Dedifferentiated amniotic fluid mesenchymal stem cell (primary cell): ENCODE measurements around the gene CEACAM4.
A peak's percentile ranks its signal among the peaks of the same experiment; 100 is the strongest.

Experiments used
- DNase-seq: peaks from one replicate; pipeline ENCODE4 v3.0.0-alpha.2; 2016; ENCODE audit errors: extremely low spot score

The CEACAM4 gene

DNA sequence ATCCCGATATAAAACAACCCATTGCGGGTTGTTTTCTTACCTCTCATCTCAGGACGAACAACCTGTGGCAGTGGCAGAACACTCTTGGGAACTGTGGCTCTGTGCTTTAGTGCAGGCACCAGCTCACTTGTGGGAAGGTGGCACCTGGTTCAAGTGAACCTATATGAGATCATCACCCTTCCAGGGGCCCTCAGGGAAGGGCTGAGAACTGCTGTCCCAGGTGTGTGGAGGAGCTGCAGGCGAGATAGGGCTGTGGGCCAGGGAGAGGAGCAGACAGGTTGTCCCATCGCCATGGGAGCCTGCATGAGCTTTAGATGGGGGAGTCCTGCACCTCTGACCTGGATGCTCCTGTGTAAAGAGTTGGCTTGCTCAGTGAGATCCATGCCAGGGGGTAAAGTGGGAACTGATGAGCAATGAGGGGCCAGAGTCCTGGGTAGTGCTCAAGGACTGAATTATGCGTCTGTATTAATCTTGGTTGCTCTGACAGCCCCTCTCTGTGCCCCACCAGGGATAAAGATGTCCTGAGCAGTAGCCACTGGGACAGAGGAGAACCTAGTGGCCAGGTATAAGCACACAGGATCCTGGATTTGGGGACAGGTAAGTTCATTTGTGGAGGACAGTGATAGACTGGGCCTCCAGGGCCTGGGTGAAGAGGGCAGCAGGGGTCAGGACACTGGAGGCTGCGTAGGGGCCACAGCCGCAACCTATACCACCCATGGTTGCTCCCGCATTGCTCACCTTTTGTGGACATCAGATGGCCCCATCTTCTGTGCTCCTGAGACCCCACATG, 8.7 kb downstream of the CEACAM4 start:
- no peak for DNase-seq

DNA sequence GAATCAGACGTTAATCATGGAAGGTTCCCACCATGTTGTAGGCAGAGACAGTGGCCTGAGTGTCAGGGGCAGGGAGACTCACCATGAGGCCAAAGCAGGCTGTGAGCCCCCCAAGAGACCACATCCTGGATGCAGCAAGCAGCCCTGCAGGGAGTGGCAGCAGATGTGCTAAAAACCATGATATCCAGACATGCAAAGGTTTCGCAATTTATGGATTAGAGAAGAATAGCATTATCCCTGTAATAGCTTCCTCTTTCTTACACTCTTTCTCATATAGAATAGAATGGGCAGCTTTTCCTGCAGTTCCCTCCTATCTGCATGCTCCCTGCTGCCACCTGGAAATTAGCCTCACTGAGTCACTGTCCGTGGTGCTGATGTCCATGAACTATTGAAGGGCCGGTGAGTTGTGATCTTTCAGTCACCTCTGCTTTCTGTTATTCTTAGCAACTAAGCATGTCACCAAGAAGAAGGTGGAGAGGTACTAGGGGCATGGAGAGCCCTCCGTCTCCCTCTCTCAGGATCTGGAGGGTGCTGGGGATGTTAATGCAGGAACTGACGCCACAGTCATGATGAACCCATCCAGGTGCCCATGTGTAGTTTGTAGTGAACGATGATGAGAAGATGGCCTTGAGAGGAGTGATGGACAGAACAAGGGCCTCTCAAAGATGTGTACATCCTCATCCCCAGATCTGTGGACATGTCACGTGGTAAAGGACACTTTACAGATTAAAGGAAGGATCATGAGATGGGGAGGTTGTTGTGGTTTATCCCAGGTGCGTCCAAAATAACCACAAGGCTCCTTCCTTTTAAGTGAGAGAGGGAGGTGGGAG, 9.9 kb downstream of the CEACAM4 start:
- no peak for DNase-seq

DNA sequence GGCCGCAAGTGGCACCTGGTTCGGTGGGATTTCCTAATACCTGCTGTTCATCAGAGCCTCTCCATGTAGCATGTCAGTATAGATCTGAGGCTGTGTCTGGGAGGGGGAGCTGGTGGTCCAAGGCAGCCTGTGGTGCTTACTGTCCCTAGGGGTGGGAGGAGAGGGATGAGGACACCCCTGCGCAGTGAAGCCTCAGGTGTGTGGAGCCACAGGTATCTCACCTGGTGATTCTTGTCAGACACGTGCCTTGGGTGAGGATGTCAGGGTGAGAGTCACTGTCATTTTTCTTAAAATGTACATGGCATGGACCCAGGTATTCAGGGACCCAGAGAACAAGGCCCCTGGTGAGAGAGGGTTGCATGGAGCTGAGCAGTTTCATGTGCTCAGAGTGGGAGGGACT, 11.7 kb downstream of the CEACAM4 start:
- no peak for DNase-seq

DNA sequence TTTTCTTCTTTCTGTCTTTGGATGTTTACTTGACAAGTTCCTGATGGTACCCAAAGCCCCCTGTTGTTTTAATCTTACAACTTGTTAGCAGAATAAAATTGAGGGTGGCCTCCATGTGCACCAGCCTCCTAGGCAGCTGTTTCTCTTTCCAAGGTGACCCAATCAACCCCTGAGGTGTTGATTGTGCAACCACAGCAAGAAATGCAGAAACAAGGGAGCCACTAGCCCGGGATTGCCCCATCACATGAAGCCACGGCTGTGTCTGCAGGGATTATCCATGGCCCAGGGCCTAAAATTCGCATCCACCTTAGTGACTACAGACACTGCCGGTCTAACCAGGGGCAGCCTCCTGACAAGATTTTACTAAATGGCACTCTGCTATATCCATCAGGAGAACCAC, 14.4 kb downstream of the CEACAM4 start:
- DNase-seq = no peak

DNA sequence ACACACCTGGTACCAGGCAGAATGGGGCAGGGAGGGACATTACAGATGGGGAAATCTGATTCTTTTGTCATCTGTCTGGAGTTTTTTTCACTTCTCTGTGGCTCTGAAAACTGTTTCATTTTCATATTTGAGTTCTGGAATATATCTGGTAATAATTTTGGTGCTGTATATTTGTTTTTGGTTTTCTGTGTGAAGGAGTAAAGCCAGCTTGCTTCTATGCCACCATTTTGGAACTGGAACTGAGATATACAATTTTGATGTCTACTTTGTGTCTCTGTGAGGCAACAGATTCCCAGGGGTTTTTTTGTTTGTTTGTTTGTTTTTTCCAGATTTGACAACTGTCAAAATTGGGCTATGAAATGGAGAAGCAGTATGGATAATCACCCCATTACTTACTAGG, 16.1 kb downstream of the CEACAM4 start:
- DNase-seq = no peak

DNA sequence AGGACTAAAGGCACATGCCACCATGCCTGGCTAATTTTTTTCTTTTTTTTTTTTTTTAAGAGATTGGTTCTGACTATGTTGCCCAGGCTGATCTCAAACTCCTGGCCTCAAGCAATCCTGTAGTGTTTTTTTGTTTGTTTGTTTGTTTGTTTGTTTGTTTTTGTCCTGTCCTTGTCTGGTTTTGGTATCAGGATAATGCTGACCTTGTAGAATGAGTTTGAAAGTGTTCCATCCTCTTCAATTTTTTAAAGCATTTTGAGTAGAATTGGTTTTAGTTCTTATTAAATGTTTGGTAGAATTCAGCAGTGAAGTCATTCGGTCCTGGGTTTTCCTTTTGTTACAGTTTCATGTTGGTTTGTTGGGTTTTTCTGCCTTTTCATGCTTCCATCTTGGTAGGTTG, 19.2 kb downstream of the CEACAM4 start:
- no peak for DNase-seq

DNA sequence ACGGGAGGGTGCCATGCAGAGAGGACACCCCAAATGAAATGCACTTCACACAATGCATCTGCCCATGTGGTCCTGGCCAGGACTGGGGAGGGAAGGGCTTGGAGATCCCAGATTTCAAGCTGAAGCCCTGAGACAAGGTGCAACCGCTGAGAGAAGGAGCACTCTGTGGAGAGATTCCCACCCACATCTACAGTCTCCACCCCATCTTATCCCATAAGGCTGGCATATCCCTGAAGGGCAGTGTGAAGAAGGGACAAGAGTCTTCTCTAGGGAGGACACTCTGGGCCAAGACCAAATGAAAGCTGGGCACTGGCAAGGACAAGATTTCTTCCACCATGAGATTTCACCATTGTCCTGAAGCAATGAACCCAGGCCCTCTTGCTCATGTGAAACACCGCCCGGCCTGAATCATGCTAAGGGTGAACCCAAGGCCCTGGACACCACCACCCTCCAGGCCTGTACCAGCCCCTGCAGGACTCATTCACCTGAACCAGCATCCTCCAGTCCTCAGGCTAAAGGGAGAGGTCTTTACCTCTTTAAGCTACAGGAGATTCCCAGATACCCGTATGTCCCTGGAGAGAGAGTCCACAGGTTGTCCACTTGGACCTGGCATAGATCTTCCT, 20.5 kb downstream of the CEACAM4 start:
- DNase-seq = no peak

DNA sequence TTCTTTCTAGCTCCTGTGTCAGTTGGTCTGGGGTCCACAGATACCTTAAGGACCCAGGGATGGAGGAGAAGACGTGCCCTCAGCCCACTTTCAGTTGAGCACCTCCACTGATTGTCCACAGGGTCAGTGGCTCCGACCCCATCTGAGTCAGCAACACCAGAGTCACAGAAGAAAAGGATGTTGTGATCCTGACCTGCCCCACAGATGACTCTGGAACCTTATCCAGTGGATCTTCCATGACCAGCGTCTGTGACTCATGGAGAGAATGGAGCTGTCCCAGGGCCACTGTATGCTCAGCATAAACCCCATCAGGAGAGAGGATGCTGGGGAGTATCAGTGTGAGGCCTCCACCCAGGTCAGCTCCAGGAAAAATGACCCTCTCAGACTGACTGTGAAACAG, 22.0 kb downstream of the CEACAM4 start:
- no peak for DNase-seq

DNA sequence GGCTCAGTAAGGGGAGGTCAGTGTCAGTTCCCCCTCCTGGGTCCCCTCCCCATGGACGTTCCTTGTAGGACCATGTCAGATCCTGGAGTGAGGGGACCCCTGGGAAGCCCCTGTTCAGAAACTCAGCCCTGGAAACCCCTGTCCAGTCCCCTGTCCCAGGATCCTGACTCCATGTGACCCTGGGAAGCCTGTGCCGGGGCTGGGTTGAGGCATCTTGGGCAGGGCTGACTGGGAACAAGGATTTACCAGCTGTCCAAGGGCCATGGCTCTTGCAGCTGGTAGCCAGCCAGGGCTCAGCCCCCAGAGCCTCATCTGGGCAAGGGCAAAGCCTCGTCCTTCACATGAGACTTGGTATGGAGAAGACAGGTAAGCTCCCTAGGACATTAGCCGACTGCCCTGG, 25.1 kb downstream of the CEACAM4 start:
- no peak for DNase-seq

DNA sequence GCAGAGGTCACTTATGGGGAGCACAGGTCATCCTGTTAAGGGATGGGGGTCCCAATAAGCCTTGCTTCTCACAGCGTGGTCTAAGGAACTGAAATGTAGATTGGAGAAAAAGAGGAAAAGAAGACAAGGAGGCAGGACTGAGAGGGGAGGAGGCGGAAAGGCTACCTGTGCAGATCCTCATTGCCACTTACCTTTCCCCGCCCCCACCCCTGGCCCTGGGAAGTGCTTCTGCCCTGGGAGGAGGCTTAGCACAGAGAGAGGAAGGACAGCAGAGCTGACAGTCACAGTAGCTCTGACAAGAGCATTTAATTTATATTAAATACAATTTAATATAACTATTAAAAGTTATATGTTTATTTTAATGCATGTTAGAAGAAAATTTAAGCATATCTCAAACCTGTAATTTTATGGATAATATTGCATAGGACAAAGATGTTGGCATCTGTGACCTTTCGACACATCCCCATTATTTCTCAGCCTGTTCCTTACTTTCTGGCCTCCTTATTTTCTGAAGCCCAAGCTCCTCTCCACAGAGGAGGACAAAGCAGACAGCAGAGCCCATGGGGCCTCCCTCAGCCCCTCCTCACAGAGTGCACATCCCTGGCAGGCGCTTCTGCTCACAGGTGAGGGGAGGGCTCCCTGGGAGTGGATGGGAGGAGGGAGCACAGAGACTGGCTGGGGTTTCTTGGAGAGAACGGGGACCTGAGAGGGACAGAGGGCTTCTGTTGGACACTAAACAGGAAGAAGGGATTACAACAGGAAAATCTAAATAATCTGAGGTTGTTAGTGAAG, 27.5 kb downstream of the CEACAM4 start:
- DNase-seq = no peak

DNA sequence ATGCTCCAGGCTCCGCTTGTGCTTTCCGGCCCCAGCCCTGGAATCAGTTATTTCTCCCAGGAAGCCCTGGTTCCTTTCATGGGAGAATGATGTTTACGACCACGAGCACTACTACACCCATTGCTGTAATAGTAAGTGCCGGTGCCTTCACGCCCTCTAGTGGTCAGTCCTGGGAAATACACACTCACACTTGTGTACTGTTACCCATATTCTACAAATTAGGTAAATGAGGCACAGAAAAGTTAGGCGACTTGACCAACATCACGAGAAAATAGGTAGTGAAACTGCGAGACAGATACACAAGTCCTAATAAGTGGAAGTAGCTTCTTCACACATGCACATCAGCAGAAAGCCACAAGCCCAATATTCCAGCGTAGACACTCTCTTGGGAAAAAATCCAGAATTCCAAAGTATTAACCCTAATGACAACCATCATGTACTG, 29.3 kb downstream of the CEACAM4 start:
- peak; percentile 56 for DNase-seq

DNA sequence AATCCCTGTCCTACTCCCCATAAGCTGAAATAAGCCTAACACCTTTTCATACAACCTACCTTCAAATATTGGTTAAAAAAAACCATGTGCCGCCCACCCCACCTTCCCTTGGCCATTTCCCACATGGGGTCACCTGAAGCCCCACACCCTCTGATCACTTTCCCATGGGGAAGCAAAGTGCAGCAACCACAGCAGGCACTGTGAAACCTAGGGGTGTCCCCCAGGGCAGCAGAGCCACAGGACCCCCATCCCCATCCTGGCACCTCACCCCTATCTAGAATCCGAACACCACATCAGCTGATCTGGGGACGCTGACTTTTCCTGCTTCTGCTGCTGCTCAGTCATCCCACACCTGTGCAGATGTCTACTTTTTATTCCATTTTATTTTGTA, 31.0 kb downstream of the CEACAM4 start:
- DNase-seq = no peak

DNA sequence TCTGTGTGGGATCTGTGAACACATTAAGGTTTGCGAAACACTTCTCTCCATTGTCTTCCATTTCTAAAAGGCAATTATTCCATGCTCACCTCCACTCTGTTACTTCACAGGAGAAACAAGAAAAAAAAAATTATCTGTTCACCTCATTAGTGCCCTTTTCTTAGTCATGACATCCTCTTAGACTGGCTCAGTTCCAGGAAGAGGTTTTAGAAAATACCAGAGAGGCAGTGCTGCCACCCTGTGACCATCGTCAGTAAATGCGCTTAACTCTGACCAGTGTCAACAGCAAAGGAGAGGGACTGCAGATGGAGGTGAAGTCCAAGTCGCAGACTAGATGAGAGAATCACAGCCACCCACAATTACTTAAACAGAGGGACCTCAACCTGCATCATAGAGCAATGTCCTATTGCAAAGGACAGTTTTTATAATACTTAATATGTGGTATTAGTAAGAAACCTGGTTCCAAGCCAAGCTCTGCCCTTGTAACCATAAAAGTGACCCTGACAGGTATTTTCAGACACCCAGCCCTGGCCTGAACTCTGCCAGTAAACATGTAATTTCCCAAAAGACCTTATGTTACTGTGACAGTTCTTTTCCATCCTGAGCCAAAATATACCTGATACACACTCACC, 31.5 kb downstream of the CEACAM4 start:
- DNase-seq = peak; percentile 49

DNA sequence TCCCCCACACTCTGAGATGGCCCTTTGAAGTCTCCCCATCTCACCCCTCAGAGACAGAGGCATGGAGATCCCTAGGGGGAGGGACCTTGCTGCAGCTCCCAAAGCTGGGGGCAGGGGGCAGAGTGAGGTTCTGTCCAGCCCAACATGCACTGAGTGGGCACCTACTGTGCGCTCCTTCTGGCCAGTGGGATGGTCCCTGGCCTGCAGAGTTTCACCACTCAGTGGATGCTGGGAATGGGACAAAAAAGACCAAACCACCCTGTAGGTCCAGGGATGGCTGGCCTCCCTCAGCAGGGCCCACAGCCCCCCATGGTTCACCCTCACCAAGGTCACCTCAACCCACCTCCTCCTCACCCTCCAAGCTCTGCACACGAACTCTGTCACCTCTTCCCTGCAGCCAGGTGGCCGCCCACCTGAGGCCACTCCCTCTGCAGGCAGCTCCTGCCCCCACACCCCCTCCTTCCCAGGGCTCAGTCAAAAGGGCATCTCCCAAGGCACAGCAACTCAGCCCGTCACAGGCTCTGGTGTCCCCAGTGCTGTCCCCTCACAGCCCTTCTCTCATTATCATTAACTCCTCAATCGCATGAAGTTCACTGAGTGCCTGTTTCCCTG, 34.8 kb downstream of the CEACAM4 start:
- no peak for DNase-seq

DNA sequence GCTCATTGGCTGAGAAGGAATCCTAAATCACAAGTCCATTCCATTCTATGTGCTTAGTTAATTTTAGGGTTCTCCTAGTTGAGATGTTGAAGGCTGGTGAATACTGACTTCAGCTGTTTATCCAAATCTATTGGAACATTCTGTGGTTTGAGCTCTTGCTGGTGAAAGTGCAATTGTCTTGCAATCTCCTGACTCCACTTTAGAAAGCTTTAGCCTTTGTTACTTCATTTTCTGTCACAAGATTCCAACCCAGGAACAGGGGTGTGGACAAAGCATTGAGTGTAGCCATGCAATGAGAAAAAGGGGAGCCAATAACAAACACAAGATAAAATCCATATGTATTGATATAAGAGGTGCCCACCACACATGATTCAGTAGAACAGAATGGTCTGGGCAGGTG, 35.9 kb downstream of the CEACAM4 start:
- no peak for DNase-seq

DNA sequence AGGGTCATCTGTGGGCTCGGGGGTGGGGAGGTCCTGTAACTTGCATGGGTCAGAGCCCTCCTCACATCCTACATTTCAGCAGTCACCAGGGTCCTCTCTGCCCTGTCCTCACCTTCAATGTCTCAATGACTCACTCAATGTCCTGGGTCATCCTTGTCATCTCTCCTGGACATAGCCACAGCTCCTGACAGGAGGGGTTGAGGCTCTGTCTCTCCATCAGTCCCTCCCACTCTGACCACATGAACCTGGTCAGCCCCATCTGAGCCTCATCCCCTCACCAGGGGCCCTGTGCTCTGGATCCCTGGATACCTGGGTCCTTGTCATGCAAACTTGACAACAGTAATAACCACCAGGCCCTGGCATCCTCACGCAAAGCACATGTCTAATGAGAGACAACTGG, 37.5 kb downstream of the CEACAM4 start:
- DNase-seq = no peak

DNA sequence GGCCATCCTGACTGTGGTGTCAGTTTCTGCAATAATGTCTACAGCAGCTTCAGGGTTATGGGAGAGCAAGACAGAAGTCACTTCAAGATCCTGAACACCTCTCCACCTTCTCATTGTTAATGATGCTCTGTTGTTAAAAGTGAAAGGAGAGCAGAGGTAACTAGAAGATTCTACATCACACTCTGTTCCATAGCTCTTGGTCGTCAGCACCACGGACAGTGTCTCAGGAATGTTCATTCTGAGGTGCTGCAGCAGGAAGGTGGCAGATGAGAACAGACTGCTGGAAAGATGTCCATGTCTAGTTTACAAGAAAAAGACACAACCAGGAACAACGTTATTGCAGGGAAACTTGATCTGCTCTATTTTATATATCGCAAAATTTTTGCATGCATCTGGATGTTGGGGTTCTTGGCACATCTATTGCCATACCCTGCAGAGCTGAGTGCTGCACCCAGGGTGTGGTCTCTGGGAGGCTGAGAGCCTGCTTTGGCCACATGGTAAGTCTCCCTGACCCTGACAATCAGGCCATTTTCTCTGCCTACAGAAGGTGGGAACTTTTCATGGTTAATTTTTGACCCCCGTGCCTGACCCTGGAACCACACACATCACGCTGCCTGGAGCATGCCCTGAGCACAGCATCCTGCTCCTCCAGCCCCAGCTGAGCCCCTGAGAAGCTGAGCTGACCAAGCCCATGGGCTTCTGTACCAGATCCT, 38.2 kb downstream of the CEACAM4 start:
- no peak for DNase-seq

DNA sequence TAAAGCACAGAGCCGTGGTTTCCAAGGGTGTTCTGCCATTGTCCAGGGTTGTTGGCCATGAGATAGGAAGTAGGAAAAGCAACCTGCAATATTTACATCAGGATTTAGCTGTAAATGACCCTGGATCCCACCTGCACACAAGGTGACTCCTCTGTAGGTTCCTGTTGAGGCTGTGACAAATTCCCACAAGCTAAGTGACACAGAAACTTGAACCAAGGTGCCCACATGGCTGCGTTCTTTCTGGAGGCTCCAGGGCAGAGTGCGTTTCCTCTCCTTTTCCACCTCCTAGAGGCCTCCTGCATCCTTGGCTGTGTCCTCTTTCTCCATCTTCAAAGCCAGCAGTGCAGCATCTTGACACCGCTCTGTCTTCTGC, 39.0 kb downstream of the CEACAM4 start:
- no peak for DNase-seq

DNA sequence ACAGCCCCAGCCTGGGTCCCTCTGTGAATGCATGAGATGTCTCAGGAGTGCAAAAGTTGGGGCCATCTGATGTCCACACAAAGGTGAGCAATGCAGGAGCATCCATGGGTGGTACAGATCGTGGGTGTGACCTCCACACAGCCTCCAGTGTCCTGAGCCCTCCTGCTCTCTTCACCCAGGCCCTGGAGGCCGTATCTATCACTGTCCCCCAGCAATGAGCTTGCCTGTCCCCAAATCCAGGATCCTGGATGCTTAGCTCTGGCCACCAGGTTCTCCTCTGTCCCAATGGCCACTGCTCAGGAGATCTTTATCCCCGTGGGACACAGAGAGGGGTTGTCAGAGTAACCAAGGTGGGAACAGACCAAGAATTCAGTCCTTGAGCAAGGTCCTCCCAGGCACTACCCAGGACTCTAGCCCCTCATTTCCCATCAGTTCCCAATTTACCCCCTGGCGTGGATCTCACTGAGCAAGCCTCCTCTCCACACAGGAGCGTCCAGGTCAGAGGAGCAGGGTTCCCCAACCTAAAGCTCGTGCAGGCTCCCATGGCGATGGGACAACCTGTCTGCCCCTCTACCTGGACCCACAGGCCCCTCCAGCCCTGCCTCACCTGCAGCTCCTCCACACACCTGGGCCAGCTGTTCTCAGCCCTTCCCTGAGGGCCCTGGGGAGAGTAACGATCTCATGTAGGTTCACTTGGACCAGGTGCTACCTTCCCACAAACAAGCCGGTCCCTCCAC, 39.6 kb downstream of the CEACAM4 start:
- DNase-seq = no peak

DNA sequence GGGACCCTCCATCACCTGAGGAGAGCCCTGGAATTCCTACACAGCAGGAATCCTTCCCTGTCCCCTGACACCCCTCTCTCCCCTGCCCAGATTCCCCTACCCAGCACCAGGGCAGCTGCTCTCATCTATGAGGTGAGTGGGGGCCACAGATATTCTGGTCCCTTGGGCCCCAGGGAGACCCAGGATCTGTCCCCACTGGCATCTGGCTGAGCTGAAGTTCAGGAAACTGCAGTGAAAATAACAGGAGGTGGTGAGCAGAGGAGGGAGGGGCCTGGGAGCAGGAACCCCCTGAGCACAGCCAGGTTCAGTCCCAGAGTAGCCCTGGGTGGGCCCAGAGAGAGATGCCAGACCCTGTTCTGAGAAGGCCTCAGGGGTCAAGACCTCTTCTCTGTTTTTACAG, 40.8 kb downstream of the CEACAM4 start:
- DNase-seq = no peak
